ENCODE measurements around the gene NAP1L5. TPM values are rescaled to one million over a fixed set of nuclear protein-coding genes. Genes with fewer than 3 reads are reported as not detected.

The NAP1L5 gene, protein sequence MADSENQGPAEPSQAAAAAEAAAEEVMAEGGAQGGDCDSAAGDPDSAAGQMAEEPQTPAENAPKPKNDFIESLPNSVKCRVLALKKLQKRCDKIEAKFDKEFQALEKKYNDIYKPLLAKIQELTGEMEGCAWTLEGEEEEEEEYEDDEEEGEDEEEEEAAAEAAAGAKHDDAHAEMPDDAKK
- total RNA-seq: 1 to 10 TPM; 3.2 to 4.7 TPM
- 10 to 100 TPM; 11.0 to 12.5 (median 12.0) TPM for polyA plus RNA-seq (ENCODE audit: insufficient read length in 6 of 6)
- long read RNA-seq, donor 1, transcript NAP1L5-201 (1 exons, 1,915 nt): major isoform, 17 of 17 reads
- long read RNA-seq, donor 1, partial matches to known transcripts: 0 of 17 reads
- long read RNA-seq, donor 1, other reads (novel, unspliced or antisense): 0 of 17 reads
- long read RNA-seq, donor 2, transcript NAP1L5-201 (1 exons, 1,915 nt): major isoform, 17 of 17 reads
- long read RNA-seq, donor 2, partial matches to known transcripts: 0 of 17 reads
- long read RNA-seq, donor 2, other reads (novel, unspliced or antisense): 0 of 17 reads
- long read RNA-seq, donor 3, partial matches to known transcripts: 0 of 3 reads
- long read RNA-seq, donor 3, other reads (novel, unspliced or antisense): 0 of 3 reads
- long read RNA-seq, donor 4, partial matches to known transcripts: 0 of 3 reads
- long read RNA-seq, donor 4, other reads (novel, unspliced or antisense): 0 of 3 reads
- long read RNA-seq, donor 5, transcript NAP1L5-201 (1 exons, 1,915 nt): major isoform, 7 of 7 reads
- long read RNA-seq, donor 5, partial matches to known transcripts: 0 of 7 reads
- long read RNA-seq, donor 5, other reads (novel, unspliced or antisense): 0 of 7 reads
- long read RNA-seq, donor 6, transcript NAP1L5-201 (1 exons, 1,915 nt): major isoform, 10 of 37 reads
- long read RNA-seq, donor 6, partial matches to known transcripts: 27 of 37 reads
- long read RNA-seq, donor 6, other reads (novel, unspliced or antisense): 0 of 37 reads
- long read RNA-seq, donor 7, transcript NAP1L5-201 (1 exons, 1,915 nt): major isoform, 8 of 8 reads
- long read RNA-seq, donor 7, partial matches to known transcripts: 0 of 8 reads
- long read RNA-seq, donor 7, other reads (novel, unspliced or antisense): 0 of 8 reads
- long read RNA-seq, donor 8, partial matches to known transcripts: 0 of 4 reads
- long read RNA-seq, donor 8, other reads (novel, unspliced or antisense): 0 of 4 reads
- long read RNA-seq, donor 9: 0 reads
- long read RNA-seq, donor 10: 0 reads
- long read RNA-seq, donor 11, transcript NAP1L5-201 (1 exons, 1,915 nt): major isoform, 232 of 238 reads
- long read RNA-seq, donor 11, partial matches to known transcripts: 6 of 238 reads
- long read RNA-seq, donor 11, other reads (novel, unspliced or antisense): 0 of 238 reads
- long read RNA-seq, donor 12, partial matches to known transcripts: 0 of 2 reads
- long read RNA-seq, donor 12, other reads (novel, unspliced or antisense): 0 of 2 reads

DNA sequence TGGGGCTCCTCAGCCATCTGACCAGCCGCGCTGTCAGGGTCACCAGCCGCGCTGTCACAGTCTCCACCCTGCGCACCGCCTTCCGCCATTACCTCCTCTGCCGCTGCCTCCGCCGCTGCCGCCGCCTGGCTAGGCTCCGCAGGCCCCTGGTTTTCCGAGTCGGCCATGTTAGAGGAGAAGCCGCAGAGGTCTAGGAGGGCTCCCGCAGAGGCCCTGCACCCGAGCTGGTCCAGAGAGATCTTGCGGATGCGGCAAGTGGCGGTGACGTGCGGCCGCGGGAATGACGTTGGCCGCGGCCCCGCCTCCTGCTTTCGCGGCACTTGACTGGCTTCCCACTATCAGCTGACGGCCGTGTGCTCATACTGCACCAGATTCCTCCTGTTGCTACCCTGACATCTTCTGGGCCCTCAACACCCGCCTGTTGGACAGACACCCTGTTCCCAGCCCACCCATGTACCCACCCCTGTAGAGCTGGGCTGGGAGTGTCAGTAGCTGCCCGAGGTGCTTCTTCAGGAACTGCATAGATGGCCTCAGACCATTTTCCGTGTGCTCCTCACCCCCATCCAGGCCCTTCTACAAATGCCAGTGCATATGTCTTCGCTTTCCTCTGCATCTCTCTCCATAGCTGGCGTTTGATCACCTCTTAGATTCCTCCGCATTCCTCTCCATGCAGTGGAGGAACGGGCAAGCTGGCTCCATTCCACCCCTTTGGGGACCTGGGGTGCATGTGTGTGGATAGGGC lies at the start of gene NAP1L5:
TSS of gene NAP1L5 (minus strand) at position 242 of the 742 bp plus-strand sequence. CDS start at position 167, 75 bp downstream.
- DNase-seq: peak; percentile 36 to 84 (median 68)
- Histone ChIP-seq H3K4me1 (no peaks in the 10 kb centered on the region), H3K27me3 (no peaks in the 10 kb centered on the region), H3K36me3 (peaks cover 0 to 29% of the 10 kb centered on the region in 2 donors), H3K27ac (peak within 1 kb of the TSS; percentile 43 to 58), H3K4me3 (peak within 1 kb of the TSS; percentile 38 to 54), H3K9me3 (no peaks in the 10 kb centered on the region)
- TF ChIP-seq, protein P1, sequence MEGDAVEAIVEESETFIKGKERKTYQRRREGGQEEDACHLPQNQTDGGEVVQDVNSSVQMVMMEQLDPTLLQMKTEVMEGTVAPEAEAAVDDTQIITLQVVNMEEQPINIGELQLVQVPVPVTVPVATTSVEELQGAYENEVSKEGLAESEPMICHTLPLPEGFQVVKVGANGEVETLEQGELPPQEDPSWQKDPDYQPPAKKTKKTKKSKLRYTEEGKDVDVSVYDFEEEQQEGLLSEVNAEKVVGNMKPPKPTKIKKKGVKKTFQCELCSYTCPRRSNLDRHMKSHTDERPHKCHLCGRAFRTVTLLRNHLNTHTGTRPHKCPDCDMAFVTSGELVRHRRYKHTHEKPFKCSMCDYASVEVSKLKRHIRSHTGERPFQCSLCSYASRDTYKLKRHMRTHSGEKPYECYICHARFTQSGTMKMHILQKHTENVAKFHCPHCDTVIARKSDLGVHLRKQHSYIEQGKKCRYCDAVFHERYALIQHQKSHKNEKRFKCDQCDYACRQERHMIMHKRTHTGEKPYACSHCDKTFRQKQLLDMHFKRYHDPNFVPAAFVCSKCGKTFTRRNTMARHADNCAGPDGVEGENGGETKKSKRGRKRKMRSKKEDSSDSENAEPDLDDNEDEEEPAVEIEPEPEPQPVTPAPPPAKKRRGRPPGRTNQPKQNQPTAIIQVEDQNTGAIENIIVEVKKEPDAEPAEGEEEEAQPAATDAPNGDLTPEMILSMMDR (IDR thresholded peaks at IDR 0.05): no peak
- intact Hi-C loops (cut with DNase I): no loop called here
- peak; percentile 92 for ATAC-seq

DNA sequence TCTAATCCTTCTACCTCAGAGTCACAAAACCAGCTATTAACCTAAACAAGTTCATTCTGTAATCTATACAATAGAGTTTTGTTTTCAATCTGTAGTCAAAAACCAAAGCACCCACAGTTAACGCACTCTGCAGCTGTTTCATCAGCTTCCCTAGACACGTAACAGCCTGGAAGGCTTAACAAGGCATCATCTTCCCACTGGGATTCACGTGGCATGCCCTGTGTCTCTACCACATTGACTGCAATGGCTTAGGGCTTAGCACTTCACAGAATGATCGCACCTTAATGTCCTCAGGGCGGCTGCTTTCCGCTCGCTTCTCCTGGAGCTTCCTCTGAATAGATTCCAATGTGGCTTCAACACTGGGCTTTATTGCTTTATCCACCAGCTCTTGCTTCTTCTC lies 49.7 kb upstream of the NAP1L5 start:
- Histone ChIP-seq H3K4me1 (no peaks in the 10 kb centered on the region), H3K27ac (no peak overlapping the region), H3K27me3 (no peaks in the 10 kb centered on the region), H3K36me3 (peaks cover 0 to 64% of the 10 kb centered on the region in 2 donors), H3K4me3 (no peak overlapping the region), H3K9me3 (no peaks in the 10 kb centered on the region)
- intact Hi-C loops (cut with DNase I): no loop called here
- TF ChIP-seq, protein P1 (IDR thresholded peaks at IDR 0.05): no peak
- DNase-seq: no peak
- ATAC-seq: no peak

DNA sequence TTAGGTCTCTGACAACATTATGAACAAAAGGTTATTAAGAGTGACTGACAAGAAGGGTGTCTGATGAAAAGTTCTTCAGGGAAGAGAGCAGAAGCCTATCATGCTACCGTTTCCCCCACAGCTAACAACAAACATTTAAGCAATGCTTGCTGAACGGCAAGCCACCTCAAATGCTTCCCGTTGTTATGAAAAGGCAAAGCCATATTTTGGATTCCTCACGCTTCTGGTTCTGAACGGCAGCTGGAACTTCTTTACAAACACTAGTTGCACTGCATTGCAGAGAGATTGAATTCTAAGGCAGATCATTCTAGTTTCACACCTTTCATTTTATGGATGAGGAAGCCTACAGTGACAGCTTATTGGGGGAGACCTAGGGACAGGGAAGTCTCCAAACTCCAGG lies 48.6 kb upstream of the NAP1L5 start:
- ATAC-seq: no peak
- intact Hi-C loops (cut with DNase I): no loop called here
- peak in 2 of 4 donors; percentile 77 to 80 for DNase-seq

DNA sequence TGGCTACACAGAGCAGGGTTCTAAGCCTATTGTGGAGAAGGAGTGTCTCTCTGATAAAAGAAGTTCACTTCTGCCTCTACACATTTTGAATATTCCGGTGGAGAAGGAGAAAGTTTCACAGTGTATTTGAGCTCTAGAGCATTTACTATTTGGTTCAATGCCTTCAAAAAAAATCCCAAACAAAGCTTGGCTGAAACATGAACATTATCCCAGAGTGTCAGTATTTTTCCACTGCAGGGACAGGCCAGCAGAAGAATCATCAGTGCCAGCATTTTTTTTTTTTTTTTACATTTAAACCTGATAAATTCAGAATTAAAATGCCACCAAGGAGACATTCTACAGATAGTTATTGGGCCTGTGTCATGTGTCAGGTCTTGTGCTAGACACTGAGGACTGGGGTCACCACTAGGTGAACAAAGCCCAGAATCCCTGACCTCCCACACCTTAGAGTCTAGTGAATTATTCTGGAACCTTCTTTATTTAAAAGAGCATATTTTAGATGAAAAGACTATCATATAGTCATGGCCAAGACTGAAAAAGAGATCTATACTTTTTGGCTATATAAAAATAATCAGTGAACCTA lies 48.0 kb upstream of the NAP1L5 start:
- ATAC-seq: no peak
- Histone ChIP-seq H3K4me3 (no peak overlapping the region), H3K4me1 (no peaks in the 10 kb centered on the region), H3K27ac (no peak overlapping the region), H3K27me3 (no peaks in the 10 kb centered on the region), H3K36me3 (peaks cover 0 to 55% of the 10 kb centered on the region in 2 donors), H3K9me3 (no peaks in the 10 kb centered on the region)
- TF ChIP-seq, protein P1 (IDR thresholded peaks at IDR 0.05): no peak
- peak in 2 of 4 donors; percentile 47 to 59 for DNase-seq
- intact Hi-C loops (cut with DNase I): no loop called here

More for the DNA sequence above, 48.6 kb upstream of the NAP1L5 start:
- Histone ChIP-seq H3K36me3 (peaks cover 0 to 61% of the 10 kb centered on the region in 2 donors), H3K9me3 (no peaks in the 10 kb centered on the region), H3K27me3 (no peaks in the 10 kb centered on the region), H3K27ac (no peak overlapping the region), H3K4me1 (no peaks in the 10 kb centered on the region), H3K4me3 (no peak overlapping the region)
- TF ChIP-seq, protein P1 (IDR thresholded peaks at IDR 0.05): no peak

Measured in left lung (tissue), 14 donors.